ENCODE data around the gene LRATD1.
"Not testable (repeated sequence)": the region's sequence is repeated elsewhere in the genome, so short reads cannot be mapped to it uniquely, and the experiment has no call there.

Gene LRATD1

DNA sequence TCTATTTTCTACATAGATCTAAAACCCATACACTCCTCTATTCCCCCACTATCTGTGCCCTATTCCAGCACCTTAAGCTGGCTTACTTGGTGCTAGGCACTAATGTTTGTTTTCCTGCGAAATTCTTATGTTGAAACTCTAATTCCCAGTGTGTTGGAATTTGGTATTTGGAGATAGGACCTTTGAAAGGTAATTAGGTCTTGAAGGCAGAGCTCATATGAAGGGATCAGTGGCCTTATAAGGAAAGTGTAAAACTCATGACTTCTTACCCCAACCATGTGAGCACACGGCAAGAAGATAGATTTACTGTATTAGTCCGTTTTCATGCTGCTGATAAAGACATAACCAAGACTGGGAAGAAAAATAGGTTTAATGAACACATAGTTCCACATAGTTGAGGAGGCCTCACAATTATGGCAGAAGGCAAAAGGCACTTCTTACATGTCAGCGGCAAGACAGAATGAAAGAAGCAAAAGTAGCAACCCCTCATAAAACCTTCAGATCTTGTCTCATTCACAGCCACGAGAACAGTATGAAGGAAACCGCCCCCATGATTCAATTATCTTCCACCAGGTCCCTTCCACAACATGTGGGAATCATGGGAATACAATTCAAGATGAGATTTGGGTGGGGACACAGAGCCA, 10.5 kb upstream of the LRATD1 start:
- H3K27me3 Mint-ChIP-seq = peaks cover 2% of the 10 kb centered on the region
- H3K36me3 Mint-ChIP-seq (ENCODE audit: low read depth) = no peaks in the 10 kb centered on the region
- DNase-seq = no peak
- no peak overlapping the region for H3K27ac Mint-ChIP-seq
- no peaks in the 10 kb centered on the region for H3K4me1 Mint-ChIP-seq
- H3K9me3 Mint-ChIP-seq = peaks cover 4% of the 10 kb centered on the region
- ATAC-seq = no peak
- no peak overlapping the region for H3K4me3 Mint-ChIP-seq

DNA sequence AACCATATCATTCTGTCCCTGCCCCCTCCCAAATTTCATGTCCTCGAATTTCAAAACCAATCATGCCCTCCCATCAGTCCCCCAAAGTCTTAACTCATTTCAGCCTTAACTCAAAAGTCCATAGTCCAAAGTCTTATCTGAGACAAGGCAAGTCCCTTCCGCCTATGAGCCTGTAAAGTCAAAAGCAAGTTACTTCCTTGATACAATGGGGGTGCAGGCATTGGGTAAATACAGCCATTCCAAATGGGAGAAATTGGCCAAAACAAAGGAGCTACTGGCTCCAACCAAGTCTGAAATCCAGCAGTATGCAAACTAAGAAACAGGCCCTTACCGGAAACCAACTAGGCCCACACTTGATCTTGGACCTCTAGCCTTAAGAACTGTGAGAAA, 10.0 kb upstream of the LRATD1 start:
- not testable (repeated sequence) for H3K36me3 Mint-ChIP-seq (ENCODE audit: low read depth); H3K27ac Mint-ChIP-seq; H3K9me3 Mint-ChIP-seq; H3K27me3 Mint-ChIP-seq; ATAC-seq; H3K4me3 Mint-ChIP-seq; DNase-seq; H3K4me1 Mint-ChIP-seq

DNA sequence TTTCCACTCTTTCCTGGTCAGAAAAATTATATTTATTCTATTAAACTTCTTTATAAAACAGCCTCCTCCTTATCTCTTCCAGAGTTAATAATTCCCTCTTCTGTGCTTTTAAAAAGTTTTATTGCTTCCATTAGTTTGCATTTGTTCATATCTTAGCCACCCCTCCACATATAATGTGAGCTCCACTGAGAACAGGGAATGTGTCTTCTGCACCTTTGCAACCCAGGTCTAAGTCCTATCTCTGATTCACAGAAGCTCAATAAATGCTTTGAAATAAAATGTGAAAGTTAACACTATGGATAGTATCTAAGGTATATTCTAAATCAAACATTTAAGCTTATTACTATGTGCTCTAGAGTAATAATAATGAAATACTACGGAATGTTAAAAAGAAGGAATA, 9.3 kb upstream of the LRATD1 start:
- H3K9me3 Mint-ChIP-seq = peaks cover 4% of the 10 kb centered on the region
- no peak overlapping the region for H3K27ac Mint-ChIP-seq
- no peaks in the 10 kb centered on the region for H3K4me1 Mint-ChIP-seq
- ATAC-seq (no peak), DNase-seq (no peak)
- no peaks in the 10 kb centered on the region for H3K36me3 Mint-ChIP-seq (ENCODE audit: low read depth)
- no peak overlapping the region for H3K4me3 Mint-ChIP-seq
- H3K27me3 Mint-ChIP-seq = peaks cover 2% of the 10 kb centered on the region

DNA sequence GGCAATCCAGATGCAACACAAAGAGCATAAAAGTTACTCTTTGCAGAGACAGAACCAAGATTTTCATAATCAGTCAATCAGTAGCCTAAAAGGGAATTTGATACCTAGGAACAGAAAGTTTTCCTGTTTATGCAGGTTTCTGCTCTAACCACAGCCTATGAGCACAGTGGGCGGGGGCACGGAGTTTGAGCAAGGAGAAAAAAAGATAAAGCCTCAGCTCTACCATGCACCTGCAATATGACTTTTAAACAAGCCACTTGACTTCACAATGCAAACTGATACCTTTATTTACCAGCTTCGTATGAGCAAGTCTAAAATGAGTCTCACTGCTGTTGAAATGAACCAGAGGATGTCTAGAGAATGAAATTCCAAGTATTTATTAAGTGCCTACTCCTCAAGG, 5.6 kb upstream of the LRATD1 start:
- H3K27me3 Mint-ChIP-seq = peaks cover 16% of the 10 kb centered on the region
- DNase-seq = no peak
- no peaks in the 10 kb centered on the region for H3K4me1 Mint-ChIP-seq
- H3K9me3 Mint-ChIP-seq = no peaks in the 10 kb centered on the region
- no peak overlapping the region for H3K4me3 Mint-ChIP-seq
- no peaks in the 10 kb centered on the region for H3K36me3 Mint-ChIP-seq (ENCODE audit: low read depth)
- no peak for ATAC-seq
- H3K27ac Mint-ChIP-seq = no peak overlapping the region

DNA sequence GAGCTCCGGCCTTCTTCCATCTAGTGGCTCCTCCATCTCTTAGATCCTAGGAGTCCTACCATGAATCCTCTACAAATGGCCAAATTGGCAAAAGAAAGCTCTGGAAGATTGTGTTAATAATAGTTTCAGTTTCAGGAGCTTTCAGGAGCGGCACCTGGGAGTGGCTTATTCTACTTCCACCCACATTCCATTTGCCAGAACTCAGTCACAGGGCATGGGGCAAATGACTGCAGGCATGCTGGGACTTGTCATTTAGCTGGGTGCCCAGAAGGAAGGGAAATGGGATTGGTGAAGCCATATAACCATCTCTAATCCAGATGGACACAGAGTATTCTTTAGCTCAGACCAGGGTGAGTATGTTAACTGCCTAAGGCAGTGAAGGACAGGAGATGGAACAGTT, 3.6 kb upstream of the LRATD1 start:
- Mint-ChIP-seq H3K27ac (no peak overlapping the region), H3K4me1 (no peaks in the 10 kb centered on the region), H3K9me3 (no peaks in the 10 kb centered on the region), H3K27me3 (peaks cover 33% of the 10 kb centered on the region), H3K4me3 (no peak overlapping the region), H3K36me3 (ENCODE audit: low read depth) (no peaks in the 10 kb centered on the region)
- ATAC-seq = no peak
- DNase-seq = no peak

DNA sequence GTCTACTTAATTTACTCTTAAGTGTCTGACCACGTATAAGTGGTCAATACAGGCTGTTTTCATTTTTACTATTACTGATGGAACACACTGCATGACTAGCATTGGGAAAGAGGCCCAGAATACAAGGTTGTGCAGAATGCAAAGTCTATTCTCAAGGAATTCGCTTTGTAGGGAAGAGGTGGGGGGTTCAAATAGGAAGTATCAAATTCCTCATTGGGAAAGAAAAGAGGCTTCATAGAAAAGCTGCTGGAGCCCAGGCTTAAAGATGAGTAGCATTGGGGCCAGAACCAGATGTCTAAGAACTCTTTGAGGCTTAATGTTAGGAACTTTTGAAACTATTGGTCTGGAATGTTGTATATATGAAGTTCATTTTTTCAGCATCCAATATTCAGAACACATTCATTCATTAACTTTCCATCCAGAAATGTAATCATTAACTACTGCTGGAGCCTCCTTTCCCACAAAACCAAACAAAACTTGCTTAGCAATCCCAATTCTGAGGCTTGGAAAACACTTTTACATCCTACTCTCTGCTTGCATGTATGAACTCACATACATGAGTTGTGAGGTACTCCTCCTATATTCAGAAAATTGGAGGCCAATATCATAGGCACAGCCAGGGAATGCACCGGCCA, 994 bp upstream of the LRATD1 start:
- Mint-ChIP-seq H3K4me1 (no peaks in the 10 kb centered on the region), H3K27me3 (peaks cover 47% of the 10 kb centered on the region), H3K9me3 (no peaks in the 10 kb centered on the region), H3K27ac (no peak overlapping the region), H3K4me3 (no peak overlapping the region), H3K36me3 (ENCODE audit: low read depth) (no peaks in the 10 kb centered on the region)
- no peak for DNase-seq
- no peak for ATAC-seq

DNA sequence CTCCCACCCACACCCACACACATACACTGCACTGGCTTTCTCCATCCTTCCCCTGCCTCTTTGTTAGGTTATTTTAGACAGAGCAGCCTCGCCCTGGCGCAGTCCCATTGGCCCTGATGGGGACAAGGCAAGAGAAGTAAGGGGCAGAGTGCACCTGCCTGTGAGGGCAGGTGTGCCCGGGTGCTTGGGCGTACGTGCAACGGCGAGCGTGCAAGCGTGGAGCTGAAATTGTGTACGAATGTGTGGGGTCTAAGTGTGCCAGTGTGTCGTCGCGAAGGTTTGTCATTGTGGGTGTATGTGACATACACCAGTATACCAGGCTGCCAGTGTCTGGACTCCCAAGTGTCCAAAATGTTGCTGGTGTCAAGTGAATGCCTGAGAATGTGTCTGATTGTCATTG, 544 bp downstream of the LRATD1 start:
- Mint-ChIP-seq H3K27ac (no peak overlapping the region), H3K9me3 (peaks cover 4% of the 10 kb centered on the region), H3K27me3 (peaks cover 56% of the 10 kb centered on the region), H3K4me3 (no peak overlapping the region), H3K4me1 (no peaks in the 10 kb centered on the region), H3K36me3 (ENCODE audit: low read depth) (no peaks in the 10 kb centered on the region)
- ATAC-seq = no peak
- no peak for DNase-seq

DNA sequence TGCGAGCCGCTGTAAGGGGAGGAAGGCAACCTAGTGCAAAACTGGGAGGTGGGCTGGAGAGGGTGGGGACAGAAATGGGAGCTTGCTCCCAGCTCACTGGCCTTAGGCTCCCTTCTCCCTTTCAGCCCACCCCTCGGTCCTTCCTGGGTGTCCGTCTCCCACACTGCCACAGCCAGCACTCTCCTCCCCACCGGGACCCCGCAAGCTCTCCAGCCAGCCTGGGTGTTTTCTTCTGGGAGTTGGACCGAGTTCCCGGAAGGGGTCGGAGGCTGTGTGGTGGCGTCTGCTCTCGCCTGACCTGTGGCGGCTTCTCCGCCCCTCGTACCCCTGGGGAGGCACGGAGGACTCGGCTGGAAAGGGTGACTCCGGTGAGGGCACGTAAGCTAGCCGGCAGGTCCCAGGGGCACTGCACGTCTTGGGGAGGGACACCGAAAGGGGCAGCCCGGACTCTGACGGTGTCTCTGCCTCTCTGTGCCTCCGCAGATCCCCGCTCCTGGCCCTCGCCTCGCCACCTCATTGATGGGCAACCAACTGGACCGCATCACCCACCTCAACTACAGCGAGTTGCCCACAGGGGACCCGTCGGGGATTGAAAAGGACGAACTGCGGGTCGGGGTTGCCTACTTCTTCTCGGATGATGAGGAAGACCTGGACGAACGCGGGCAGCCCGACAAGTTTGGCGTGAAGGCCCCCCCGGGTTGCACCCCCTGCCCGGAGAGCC, 1.1 kb downstream of the LRATD1 start:
- H3K4me1 Mint-ChIP-seq = no peaks in the 10 kb centered on the region
- no peak for DNase-seq
- H3K9me3 Mint-ChIP-seq = peaks cover 4% of the 10 kb centered on the region
- no peak for ATAC-seq
- H3K4me3 Mint-ChIP-seq = no peak overlapping the region
- H3K27ac Mint-ChIP-seq = no peak overlapping the region
- no peaks in the 10 kb centered on the region for H3K36me3 Mint-ChIP-seq (ENCODE audit: low read depth)
- peaks cover 56% of the 10 kb centered on the region for H3K27me3 Mint-ChIP-seq

DNA sequence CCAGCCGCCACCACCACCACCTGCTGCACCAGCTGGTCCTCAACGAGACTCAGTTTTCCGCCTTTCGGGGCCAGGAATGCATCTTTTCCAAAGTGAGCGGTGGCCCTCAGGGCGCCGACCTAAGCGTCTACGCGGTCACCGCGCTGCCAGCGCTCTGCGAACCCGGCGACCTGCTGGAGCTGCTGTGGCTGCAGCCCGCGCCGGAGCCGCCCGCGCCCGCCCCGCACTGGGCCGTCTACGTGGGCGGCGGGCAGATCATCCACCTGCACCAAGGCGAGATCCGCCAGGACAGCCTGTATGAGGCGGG, 1.6 kb downstream of the LRATD1 start:
- no peaks in the 10 kb centered on the region for H3K36me3 Mint-ChIP-seq (ENCODE audit: low read depth)
- no peak for ATAC-seq

DNA sequence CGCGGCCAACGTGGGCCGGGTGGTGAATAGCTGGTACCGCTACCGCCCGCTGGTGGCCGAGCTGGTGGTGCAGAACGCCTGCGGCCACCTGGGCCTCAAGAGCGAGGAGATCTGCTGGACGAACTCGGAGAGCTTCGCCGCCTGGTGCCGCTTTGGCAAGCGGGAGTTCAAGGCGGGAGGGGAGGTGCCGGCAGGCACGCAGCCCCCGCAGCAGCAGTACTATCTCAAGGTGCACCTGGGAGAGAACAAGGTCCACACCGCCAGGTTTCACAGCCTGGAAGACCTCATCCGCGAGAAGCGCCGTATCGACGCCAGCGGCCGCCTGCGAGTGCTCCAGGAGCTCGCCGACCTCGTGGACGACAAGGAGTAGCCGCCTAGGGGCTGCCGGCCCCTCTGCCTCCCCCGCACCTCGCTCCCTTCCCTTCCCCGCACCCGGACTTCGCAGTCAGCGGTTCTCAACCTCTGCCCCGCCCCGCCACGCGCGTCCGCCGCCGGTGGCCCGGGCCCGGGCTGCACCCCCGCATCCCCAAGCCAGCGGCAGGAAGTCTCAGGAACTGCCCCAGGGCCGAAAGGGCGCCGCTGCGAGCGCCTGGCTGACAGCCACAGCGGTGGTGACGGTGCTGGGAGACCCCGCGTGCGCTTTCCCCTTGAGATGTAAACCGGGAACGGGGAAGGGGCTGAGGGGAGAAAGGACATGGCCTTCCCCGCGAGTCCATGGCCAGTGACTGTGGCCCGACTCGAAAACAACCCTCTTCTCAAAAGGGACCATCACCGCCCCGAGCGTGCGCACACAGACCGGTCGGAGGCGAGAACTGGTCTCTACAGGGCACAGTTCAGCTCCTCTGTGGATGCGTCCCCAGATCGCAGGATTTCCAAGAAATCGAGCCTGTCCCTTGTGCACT, 2.2 kb downstream of the LRATD1 start:
- ATAC-seq (peak; percentile 44), DNase-seq (peak; percentile 25)
- peaks cover 4% of the 10 kb centered on the region for H3K9me3 Mint-ChIP-seq
- no peak overlapping the region for H3K27ac Mint-ChIP-seq
- no peak overlapping the region for H3K4me3 Mint-ChIP-seq
- H3K4me1 Mint-ChIP-seq = no peaks in the 10 kb centered on the region
- H3K27me3 Mint-ChIP-seq = peaks cover 56% of the 10 kb centered on the region
- H3K36me3 Mint-ChIP-seq (ENCODE audit: low read depth) = no peaks in the 10 kb centered on the region

More for the DNA sequence above, 1.6 kb downstream of the LRATD1 start:
- no peak overlapping the region for H3K4me3 Mint-ChIP-seq
- H3K27me3 Mint-ChIP-seq = peaks cover 56% of the 10 kb centered on the region
- no peaks in the 10 kb centered on the region for H3K4me1 Mint-ChIP-seq
- peaks cover 4% of the 10 kb centered on the region for H3K9me3 Mint-ChIP-seq
- H3K27ac Mint-ChIP-seq = no peak overlapping the region
- DNase-seq = no peak

DNA sequence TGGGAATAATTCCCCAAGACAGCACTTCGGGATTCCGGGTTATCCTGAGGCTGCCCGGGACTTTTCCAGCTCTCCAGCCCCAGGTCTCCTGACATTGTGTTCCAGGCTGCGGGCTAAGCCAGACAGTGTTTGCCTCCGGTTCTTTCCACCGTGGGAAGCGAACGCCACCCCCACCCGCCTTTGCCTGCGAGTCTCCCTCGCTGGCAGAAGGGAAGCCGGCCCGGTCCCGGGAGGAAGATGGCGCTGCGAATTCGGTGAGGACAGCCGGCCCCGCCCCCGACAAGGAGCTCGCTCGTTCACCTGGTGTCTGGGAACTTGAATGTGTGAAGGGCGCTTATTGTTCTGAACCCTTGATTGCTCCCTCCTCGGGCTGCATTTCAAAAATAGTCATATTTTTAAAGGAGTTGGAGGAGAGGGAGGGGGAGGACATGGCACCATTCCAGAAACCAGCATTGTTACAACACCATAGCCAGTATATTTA, 2.9 kb downstream of the LRATD1 start:
- Mint-ChIP-seq H3K27me3 (peaks cover 55% of the 10 kb centered on the region), H3K36me3 (ENCODE audit: low read depth) (no peaks in the 10 kb centered on the region), H3K4me1 (no peaks in the 10 kb centered on the region), H3K27ac (no peak overlapping the region), H3K9me3 (peaks cover 4% of the 10 kb centered on the region), H3K4me3 (no peak overlapping the region)
- DNase-seq = no peak
- no peak for ATAC-seq

DNA sequence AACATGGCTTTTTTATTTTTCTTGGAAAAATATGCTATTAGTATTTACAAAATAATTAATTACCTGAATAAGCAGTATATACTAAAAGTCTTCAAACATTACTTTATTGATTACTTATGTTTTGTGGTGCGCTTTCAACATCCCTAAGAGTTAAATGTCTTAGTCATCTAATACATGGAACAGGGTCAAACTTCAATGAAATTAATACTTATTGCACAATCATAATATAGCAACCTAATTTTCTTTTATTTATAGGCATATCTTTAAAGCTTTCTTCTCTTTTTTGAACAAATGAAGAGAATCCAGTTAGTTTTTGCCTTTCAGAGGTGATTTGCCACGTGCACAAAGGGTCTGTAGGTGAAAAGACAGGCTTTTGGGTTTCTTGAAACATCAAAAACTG, 6.0 kb downstream of the LRATD1 start:
- H3K4me3 Mint-ChIP-seq = no peak overlapping the region
- DNase-seq (no peak), ATAC-seq (no peak)
- no peaks in the 10 kb centered on the region for H3K4me1 Mint-ChIP-seq
- H3K9me3 Mint-ChIP-seq = peaks cover 4% of the 10 kb centered on the region
- no peaks in the 10 kb centered on the region for H3K36me3 Mint-ChIP-seq (ENCODE audit: low read depth)
- H3K27ac Mint-ChIP-seq = no peak overlapping the region
- peaks cover 29% of the 10 kb centered on the region for H3K27me3 Mint-ChIP-seq

DNA sequence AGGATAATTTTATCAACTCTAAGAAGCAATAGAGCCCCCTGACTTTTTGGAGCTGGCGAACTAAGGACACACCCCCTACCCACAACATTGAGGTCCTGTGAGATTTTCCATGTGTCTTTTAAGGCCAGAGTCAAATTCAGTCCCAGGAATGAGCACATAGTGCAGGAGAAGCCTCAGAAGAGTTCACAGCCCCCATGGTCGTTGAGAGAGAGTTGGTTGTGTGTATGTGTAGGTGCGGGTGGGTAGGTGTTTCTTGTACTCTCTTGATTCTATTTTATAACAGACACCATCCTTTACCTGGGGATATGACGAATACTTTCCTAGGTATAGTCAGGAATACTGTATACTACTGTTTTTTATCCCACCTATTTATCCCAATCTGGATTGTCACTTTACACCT, 8.6 kb downstream of the LRATD1 start:
- H3K27ac Mint-ChIP-seq = no peak overlapping the region
- peaks cover 4% of the 10 kb centered on the region for H3K9me3 Mint-ChIP-seq
- H3K27me3 Mint-ChIP-seq = peaks cover 13% of the 10 kb centered on the region
- H3K4me3 Mint-ChIP-seq = no peak overlapping the region
- no peaks in the 10 kb centered on the region for H3K36me3 Mint-ChIP-seq (ENCODE audit: low read depth)
- ATAC-seq (no peak), DNase-seq (no peak)
- H3K4me1 Mint-ChIP-seq = no peaks in the 10 kb centered on the region

DNA sequence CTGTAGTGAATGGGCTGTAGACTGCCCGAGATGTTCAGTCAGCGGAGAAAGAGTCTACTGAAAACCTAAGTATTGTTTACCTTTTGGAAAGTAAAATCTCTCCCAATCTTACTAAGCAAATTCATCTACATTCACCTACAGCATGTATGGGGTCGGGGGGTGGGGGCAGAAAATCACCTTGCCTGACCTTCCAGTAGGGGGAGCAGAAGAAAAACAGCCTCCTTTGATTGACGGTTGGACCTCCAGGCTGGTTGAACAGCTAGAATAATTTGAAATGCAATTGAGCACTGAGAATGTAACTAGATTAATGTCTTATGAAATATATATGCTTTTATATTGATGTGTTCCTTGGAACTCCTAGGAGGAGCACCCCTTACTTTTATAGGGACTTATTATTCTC, 10.0 kb downstream of the LRATD1 start:
- H3K27me3 Mint-ChIP-seq = no peaks in the 10 kb centered on the region
- H3K4me3 Mint-ChIP-seq = no peak overlapping the region
- no peaks in the 10 kb centered on the region for H3K9me3 Mint-ChIP-seq
- ATAC-seq = no peak
- no peak for DNase-seq
- no peak overlapping the region for H3K27ac Mint-ChIP-seq
- H3K36me3 Mint-ChIP-seq (ENCODE audit: low read depth) = no peaks in the 10 kb centered on the region
- H3K4me1 Mint-ChIP-seq = no peaks in the 10 kb centered on the region

Data from activated naive CD8-positive, alpha-beta T cell treated with anti-CD3 and anti-CD28 coated beads, Interleukin-2, amount 50 U/mL, for 24 hours (primary cell).